Measurements from ENCODE around the gene FAU.
"Not testable (repeated sequence)": the region's sequence is repeated elsewhere in the genome, so short reads cannot be mapped to it uniquely, and the experiment has no call there.

DNA sequence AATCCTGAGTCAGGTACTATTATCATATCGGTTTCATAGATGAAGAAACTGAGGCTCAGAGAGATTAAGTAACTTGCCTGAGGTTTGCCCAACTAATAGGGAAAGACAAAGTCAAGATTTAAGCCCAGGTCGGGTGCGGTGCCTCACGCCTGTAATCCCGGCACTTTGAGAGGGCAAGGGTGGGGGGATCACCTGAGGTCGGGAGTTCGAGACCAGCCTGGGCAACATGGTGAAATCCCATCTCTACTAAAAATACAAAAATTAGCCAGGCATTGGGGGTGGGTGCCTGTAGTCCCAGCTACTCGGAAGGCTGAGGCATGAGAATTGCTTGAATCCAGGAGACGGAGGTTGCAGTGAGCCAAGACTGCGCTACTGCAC lies 28.2 kb upstream of the FAU start:
- TF ChIP-seq, protein P1, sequence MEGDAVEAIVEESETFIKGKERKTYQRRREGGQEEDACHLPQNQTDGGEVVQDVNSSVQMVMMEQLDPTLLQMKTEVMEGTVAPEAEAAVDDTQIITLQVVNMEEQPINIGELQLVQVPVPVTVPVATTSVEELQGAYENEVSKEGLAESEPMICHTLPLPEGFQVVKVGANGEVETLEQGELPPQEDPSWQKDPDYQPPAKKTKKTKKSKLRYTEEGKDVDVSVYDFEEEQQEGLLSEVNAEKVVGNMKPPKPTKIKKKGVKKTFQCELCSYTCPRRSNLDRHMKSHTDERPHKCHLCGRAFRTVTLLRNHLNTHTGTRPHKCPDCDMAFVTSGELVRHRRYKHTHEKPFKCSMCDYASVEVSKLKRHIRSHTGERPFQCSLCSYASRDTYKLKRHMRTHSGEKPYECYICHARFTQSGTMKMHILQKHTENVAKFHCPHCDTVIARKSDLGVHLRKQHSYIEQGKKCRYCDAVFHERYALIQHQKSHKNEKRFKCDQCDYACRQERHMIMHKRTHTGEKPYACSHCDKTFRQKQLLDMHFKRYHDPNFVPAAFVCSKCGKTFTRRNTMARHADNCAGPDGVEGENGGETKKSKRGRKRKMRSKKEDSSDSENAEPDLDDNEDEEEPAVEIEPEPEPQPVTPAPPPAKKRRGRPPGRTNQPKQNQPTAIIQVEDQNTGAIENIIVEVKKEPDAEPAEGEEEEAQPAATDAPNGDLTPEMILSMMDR (IDR thresholded peaks at IDR 0.05), result not testable (repeated sequence)
- not testable (repeated sequence) for TF ChIP-seq POLR2A (IDR thresholded peaks at IDR 0.05)

All from ovary (tissue), 3 donors.